Measurements from ENCODE around the gene SRRM4.

DNA sequence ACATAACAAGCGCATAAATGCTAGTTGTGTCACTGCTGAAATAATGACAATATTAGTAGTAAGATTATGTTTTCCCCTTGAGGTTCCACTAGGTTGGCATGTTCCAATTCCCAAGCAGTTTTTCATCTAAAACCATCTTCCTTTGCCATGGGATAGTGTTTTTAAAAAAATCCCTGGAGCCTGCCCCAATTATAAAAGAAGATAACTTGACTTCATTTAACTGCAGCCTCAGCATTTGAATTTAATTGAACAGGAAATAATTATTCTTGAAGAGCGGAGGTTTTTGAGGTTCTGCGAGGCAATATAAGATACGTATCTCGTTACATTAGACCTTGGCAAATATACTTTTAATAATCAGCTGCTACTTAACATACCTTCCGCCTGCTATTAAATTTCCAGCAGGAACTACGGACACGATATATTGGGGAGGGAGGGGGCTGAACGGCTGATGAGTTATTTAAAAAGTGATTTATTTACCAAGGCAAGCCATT, 132.2 kb downstream of the SRRM4 start:
- TF ChIP-seq CTCF (IDR thresholded peaks at IDR 0.05) (no peak), POLR2A (IDR thresholded peaks at IDR 0.05) (no peak)

All from uterus (tissue), 2 donors.